Stimulated activated CD8-positive, alpha-beta memory T cell treated with anti-CD3 and anti-CD28 coated beads, Interleukin-7, amount 100 ng/mL, for 1 hour (primary cell): Measurements from ENCODE around the gene ZNF629.
A peak's percentile ranks its signal among the peaks of the same experiment; 100 is the strongest.

Experiments
- DNase-seq, 2 donors: peaks; one replicate each; pipeline ENCODE4 v3.0.0-alpha.2; 2020; ENCODE audit warnings: low read depth in 2 of 2

The ZNF629 gene

DNA sequence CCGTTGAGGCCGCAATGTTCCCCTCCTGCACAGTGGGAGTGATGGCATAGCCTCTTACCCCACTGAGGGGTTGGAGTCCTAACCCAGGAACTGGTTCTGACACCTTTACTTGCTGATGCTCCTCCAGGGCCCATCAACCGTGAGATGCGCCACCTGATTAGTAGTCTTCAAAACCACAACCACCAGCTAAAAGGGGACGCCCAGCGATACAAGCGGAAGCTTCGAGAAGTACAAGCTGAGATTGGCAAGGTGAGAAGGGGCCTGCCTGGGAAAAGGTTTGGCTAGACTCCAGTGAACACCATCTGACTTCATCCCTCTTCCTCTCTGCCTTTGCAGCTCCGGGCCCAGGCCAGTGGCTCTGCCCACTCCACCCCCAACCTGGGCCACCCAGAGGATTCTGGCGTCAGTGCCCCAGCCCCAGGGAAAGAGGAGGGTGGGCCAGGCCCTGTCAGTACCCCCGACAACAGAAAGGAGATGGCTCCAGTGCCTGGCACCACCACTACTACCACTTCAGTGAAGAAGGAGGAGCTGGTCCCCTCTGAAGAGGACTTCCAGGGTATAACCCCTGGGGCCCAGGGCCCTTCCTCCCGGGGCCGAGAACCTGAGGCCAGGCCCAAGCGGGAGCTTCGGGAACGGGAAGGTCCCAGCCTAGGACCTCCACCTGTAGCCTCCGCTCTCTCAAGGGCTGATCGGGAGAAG lies 19.1 kb downstream of the ZNF629 start:
- no peak for DNase-seq

DNA sequence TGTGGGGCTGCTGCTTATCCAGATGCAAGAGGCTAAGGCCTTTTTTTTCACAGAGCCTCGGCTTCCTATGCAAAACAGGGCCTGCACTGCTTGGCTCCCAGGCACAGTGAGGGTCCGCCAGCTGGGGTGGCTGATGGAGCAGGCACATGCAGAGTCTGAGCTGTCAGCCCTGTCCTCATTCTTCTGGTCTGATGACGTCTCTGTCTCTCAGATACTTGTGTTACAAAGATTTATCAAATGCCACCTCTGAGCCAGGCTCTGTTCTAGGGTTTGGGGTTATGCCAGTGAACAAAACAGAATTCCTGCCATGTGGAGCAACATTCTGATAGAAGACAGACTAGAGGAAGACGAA lies 20.1 kb downstream of the ZNF629 start:
- no peak for DNase-seq

DNA sequence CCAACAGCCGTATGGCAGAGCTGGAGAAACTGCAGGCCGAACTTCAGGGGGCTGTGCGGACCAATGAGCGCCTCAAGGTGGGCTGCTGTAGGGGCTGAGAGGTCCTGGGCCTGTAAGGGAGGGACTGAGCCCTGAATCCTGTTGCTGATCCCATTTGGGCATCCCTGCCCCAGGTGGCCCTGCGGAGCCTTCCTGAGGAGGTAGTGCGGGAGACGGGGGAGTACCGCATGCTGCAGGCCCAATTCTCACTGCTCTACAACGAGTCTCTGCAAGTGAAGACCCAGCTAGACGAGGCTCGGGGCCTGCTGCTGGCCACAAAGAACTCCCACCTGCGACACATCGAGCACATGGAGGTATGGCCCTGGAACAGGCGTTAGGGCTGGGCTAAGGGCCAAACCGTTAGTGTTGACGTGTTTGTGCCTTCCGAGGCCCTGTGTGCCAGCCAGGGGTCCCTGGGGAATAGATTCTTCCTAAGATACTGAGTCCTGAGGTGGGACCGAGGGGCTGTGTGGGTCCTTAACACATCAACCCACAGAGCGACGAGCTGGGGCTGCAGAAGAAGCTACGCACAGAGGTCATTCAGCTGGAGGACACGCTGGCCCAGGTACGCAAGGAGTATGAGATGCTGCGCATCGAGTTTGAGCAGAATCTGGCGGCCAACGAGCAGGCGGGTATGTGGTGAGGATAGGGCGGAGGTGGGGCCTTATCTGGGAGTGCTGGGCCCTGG lies 20.6 kb downstream of the ZNF629 start:
- no peak for DNase-seq

DNA sequence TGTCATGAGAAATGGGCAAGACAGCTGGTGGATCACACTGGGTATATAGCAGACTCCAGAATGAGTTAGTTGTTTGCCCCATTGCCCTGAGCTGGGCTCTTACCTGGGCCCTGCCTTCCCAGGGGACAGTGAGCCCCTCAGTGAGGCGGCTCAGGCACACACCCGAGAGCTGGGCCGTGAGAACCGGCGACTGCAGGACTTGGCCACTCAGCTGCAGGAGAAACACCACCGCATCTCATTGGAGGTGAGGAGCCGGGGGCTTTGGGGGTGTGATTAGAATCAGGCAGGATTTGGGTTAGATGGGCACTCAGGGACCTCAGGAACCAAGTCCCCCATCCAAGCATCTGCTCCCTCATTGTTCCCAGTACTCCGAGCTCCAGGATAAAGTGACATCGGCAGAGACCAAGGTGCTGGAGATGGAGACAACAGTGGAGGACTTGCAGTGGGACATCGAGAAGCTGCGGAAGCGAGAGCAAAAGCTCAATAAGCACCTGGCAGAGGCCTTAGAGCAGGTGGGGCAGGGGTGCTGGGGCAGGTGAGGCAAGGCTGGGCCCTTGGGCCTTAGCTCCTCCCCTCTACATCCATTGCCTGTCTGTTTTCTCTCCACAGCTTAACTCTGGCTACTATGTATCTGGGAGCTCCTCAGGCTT lies 22.1 kb downstream of the ZNF629 start:
- no peak for DNase-seq

DNA sequence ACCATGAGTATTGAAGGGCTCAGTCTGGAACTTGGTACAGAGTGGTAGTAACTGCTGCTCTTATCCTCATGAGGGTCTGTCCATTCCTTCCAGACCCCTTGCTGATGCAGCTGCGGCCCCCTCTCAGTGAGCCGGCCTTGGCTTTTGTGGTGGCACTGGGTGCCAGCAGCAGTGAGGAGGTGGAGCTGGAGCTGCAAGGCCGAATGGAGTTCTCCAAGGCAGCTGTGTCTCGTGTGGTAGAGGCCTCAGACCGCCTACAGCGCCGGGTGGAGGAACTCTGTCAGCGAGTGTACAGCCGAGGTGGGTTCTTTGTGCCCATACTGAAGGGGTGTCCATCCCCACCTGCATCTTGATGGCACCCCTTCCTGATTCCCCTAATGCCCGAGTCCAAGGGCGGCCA lies 22.9 kb downstream of the ZNF629 start:
- DNase-seq, result no peak

DNA sequence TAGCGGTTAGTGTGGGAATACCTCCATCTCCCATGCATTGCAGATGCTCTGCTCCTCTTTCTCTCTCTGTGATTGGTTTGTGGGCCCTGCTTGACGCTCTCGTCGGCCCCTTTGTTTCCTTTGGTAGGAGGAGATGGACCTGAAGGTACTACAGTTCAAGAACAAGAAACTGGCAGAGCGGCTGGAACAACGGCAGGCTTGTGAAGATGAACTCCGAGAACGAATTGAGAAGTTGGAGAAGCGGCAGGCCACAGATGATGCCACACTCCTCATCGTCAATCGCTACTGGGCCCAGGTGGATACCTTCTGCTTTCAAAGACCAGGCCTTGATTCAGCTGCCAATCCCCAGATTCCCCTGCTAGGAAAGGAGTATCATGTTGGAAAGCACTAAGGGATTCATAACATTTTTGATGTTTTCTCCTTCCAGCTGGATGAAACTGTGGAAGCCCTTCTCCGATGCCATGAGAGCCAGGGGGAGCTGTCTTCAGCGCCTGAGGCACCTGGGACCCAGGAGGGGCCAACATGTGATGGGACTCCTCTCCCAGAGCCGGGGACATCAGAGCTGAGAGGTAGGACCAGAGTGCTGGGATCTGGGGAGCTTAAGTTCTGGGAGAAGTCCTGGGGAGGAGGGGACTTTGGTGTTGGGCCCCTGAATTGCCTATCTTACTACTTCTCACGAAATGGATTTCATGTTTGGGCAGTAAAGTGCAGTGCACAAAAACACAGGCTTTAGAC lies 23.8 kb downstream of the ZNF629 start:
- no peak for DNase-seq

DNA sequence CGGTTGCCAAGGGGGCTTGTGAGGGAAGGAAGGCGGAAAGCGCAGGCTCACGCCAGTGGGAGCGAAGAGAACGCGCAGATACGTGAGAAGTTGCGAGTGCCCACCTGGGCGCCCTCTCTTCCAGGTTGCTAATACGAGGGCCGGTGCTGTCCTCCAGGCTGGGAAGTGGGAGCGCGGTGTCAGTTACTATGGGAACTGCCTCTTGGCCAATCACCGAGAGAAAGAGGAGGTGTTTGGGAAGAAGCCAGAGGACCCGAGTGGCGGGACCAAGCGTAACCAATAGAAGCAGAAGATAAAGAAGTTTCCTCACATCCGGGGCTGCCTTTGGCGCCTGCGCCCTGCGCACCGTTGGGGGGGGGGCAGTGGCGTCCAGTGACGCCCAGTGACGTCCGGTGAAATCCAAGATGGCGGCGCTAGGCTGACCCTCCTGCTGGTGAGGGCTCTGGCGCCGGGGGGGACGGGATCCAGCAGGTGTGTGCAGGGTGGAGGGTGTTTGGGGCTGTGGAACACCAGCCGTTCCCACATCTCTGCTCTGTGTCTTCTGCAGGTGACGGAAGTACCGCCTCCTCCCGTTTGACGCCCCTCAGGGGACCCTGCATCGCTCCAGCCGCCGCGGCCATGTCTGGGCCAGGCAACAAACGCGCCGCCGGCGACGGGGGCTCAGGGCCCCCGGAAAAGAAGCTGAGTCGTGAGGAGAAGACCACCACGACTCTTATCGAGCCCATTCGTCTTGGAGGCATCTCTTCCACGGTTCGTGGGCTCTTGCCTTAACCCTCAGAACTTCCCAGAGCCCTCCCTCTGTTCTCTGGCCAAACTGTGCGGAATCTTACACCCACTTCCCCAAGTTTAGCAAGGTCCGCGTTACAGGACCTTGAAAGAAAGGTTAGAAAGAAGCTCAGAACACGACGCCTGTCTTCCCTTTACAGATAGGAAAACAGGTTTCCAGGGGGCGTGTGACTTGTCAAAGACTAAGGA lies 24.8 kb downstream of the ZNF629 start, which contains the start of the genes CFAP119 and RNF40:
TSS of gene CFAP119 (minus strand) at position 135 of the 975 bp plus-strand sequence. CDS start 314 bp downstream, outside the sequence.
TSS of gene RNF40 (plus strand) at position 395 of the 975 bp plus-strand sequence. CDS start at position 619, 224 bp downstream.
- peak; percentile 74 to 83 for DNase-seq

DNA sequence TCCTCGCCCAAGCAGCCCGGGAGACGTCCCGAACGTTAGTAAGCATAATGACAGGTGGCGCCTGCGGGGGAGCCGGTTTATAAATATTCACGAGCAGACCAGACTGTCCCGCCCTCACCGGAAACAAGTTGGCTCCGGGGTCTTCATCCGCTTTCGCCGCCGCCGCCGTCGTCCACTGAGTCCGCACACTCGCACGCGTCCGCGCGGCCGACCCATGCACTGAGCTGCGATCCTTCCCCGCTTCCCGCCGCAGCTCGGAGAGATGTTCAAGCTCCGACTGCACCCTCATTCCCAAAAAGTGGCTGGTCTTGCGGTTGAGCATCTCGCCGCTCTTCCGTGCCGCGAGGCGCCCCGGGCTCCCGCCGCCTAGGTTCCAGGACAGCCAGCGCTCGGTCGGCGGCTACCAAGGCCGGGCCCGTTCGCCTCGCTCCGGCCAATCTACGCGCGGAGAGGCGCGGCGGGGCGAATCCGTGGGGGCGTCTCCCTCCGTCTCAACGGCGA lies 25.5 kb downstream of the ZNF629 start:
- DNase-seq, result no peak

DNA sequence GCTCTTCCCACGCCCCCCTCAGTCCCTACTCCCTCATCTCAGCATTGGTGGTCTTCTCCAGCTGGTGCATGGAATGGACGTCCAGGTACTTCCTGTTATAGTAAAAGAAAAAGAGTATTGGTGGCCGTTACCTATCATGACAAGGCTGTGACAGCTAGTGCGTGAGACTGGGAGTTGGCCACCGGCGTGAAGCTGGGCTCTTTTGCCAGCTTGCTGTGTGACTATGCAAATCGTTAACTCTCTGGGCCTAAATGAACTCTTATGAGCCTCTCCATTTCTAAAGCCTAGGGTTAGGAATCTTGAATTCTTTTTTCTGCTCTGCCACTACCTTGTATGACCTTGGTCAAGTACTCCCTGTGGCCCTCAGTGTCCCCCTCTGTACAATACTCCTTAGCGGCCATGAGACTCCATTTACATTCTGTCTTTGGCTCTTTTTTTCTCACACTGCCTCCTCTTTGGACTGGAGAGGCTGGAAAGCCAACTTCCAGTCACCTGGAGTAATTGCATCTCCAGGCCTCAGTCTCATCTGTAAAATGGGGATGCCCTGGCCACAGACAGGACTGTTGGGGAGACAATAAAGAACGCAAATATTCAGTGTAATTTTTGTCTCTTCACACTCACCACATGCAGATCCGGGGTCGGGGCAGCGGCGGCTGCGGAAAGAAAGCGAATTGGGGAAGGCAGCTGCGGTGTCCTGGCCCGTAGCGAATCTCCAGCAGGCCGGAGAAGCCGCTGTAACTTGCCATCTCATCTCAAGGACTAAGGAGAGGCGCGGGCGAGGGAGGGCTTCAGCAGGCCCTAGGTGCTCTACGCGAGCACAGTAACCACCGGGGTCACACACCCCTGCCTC lies 26.2 kb downstream of the ZNF629 start:
- DNase-seq, result no peak

DNA sequence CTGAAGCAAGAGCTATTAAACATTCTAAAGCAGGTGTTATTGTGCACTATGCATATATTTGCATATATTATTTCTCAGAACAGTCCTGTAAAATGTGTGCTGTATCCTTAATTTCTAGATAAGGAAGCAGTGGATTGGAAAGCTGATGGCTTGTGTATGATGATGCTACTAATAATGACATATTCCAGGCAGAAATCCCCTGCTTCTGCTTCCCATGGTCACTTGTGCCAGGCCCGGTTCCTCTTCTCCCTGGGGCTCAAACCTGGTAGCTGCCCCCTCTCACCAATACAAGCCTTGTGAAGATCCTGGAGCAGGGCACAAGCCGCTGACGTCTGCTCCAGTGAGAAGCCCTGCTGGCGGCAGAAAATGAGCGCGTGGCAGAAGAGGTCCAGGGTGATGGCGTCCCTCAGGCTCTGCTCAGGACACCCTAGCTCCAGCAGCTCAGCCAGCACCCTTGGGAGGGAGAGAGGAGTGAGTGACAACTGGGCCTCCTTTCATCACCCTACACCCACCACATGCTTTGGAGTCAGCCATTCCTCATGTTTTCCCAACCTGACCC lies 26.9 kb downstream of the ZNF629 start:
- no peak for DNase-seq

DNA sequence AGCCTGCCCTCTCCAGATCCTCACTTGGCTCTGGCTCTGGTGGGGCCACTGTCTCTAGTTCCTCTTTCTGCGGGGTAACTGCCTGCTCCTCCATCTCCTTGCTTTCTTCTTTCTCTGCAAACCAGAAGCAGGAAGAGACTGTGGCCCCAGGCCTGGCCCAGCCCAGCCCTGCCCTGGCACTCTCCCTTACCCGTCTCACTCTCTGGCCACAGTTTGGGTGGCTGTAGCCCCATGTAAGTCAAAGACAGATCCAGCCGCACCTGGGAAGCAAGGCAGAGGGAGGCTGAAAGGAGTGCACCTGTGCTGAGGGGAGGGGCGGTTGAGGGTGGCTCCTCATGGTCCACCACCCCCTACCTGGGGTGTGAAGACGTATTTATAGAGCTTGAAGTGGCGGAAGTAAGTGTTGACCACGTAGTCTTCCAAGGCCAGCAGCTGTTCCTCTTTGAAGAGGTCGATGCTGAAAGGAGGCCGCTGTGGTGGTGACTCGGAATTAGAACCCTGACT lies 28.0 kb downstream of the ZNF629 start:
- no peak for DNase-seq

DNA sequence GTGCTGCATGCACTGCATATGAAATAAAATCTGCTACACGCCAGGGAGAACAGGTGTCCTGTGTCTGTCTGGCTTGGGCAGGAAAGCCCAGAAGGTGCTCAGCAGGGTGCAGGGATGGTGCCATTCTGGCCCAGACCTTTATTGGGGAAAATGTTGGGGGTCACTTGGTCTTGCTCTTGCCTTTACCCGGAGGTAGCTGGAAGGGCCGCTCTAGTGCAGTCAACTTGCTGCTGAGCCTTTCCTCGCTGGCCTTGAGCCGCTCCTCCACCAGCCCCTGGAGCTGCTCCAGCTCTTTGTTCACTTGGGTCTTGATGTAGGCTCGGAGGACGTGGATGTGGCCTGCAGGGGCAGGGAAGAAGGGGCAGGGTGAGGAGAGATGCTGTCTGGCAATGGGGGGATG lies 29.7 kb downstream of the ZNF629 start:
- DNase-seq, result no peak

DNA sequence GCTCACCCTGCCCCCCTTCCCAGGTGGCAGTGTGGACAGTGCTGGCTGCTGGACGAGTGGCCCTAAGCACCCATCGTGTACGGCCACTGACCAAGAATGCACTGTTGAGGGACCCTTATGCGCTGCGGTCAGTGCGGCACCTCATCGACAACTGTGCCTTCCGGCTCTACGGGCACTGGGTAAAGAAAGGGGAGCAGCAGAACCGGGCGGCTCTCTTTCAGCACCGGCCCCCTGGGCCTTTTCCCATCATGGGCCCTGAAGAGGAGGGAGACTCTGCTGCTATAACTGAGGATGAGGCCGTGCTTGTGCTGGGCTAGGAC lies 30.3 kb downstream of the ZNF629 start:
- no peak for DNase-seq

DNA sequence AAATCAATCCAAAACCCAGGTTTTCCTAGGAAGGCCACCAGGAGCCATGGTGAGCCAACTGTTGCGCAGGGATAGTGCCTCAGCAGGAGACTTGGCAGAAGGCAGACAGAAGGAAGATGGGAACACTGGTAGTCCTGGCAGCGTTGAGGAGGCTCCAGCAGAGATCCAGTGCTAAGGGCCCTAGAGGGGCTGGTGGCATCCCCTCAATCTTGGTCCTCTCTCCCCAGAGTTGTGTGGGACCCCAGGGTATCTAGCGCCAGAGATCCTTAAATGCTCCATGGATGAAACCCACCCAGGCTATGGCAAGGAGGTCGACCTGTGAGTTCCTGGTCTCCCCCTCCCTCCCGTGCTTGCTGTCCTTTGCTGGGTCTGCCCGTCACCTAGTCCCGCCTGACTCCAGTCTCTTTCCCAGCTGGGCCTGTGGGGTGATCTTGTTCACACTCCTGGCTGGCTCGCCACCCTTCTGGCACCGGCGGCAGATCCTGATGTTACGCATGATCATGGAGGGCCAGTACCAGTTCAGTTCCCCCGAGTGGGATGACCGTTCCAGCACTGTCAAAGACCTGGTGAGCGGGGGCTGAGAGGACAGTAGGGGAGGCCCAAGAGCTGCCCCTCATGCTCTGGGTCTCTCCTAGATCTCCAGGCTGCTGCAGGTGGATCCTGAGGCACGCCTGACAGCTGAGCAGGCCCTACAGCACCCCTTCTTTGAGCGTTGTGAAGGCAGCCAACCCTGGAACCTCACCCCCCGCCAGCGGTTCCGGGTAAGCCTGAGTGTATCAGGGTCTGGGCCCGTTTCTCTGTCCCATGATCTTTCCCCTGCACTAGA lies 30.8 kb downstream of the ZNF629 start:
- DNase-seq, result no peak

DNA sequence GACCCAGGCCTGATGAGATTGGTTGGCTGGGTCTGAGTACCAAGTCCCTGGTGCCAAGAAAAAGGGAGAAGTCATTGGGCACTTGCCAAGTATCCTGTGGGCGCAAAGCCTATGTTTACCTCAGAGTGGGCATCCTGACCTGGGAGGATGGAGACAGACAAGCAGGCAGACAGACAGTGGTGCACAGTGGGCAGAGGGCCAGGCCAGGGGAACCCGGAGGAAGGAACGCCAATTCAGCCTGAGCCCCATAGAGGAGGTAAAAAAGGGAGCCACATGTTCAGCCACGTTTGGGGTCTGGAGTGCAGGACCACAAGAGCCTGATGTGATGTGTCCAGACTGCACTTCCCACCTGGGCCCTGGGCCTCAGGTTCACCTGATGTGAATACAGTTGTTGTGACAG lies 33.4 kb downstream of the ZNF629 start:
- DNase-seq, result no peak

DNA sequence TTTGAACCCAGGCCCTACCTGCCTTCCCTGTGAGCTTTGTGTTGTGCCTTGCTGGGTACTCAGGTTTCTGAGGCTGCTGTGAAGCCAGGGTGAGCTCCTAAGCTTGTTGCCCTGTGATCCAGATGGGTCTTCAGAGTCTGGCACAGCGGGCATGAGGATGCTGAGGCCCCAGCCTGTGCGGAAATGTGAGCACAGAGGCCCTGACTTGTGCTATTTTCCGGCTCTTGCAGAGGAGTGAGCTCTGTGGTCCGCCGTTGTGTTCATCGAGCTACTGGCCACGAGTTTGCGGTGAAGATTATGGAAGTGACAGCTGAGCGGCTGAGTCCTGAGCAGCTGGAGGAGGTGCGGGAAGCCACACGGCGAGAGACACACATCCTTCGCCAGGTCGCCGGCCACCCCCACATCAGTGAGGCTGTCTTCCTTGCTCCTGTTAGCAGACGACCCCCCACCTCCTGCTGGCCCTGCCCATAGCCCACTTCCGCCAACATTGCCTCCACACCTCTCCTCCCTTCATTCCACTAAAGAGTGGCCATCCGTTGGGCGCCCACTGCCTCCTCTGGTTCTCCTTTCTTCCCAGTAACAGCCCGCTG lies 36.0 kb downstream of the ZNF629 start:
- DNase-seq, result no peak

DNA sequence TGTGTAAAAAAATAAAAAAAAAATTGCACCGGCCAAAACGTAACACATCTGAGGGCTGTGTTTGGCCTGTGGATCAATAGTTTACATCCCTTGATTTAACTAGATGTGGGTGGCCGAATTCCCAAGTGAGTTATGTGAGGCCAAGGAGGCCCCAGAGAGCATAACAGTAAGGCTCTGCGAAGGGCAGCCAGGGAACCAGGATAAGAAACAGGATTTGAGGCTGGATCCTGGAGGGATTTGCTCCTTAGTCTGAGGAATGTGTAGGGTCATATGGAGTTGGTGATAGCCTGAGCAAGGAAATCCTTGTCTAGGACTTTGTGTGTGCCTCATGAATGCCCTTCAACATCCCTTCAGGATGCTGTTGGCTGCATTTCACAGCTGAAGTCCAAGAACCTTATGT lies 36.8 kb downstream of the ZNF629 start:
- DNase-seq, result no peak
